Fibroblast of upper back skin (primary cell): ENCODE measurements around the gene PTPRZ1.
A peak's percentile ranks its signal among the peaks of the same experiment; 100 is the strongest.

Experiments used
- DNase-seq: peaks from one replicate; pipeline ENCODE4 v3.0.0-alpha.2; 2013

PTPRZ1 gene

DNA sequence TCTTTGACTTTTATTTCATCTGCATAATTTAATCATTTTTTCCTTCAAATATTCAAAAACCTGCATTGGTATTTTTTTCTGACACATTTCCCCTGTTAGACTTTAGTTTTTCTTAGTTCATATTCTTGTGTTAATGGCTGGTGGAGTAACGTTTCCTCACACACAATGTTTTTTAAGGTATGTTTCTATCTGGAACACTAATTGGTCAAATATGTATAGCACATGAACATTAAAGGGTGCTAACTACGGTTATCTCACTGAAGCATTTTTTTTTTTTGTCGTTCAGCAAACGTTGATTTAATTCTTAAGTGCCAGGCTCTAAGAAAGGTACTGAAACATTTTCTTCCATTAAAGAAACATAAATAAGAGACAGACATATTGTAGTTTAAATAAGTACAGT lies 87.7 kb downstream of the PTPRZ1 start:
- DNase-seq: no peak

DNA sequence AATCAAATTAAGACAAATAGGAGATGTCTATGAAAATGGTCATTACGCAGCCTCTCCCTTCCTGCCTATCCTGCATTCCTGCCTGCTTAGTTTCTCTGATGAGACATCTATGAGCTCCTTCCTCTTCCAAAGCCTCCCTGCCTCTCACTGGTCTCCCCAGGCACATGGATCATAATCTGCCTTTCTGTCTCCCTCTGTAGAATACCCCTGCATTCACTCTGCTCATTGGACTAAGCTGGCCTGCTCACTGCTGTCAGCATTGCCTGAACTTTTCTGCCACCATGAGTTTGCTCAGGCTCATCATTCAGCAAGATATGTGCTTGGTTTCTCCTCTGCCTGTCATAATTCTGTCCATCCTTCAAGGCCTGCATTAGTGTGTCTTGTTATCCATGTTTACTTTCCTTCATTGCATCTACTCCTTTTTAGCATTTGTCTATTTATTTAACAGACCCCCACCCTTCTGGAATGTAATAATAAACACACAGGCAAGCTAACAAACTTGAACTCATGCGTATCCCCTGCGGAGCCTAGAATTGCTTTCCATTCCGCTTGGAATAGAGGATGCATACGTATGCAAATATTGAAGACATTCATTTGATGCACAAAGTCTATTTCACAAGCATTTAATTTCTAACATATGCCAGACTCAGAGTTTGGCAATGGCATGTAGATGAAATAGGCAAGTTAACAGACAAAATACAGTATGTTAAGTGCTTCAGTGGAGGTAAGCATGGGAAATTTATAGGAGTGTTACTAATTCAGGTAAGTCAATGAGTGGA lies 88.3 kb downstream of the PTPRZ1 start:
- DNase-seq: peak; percentile 93

DNA sequence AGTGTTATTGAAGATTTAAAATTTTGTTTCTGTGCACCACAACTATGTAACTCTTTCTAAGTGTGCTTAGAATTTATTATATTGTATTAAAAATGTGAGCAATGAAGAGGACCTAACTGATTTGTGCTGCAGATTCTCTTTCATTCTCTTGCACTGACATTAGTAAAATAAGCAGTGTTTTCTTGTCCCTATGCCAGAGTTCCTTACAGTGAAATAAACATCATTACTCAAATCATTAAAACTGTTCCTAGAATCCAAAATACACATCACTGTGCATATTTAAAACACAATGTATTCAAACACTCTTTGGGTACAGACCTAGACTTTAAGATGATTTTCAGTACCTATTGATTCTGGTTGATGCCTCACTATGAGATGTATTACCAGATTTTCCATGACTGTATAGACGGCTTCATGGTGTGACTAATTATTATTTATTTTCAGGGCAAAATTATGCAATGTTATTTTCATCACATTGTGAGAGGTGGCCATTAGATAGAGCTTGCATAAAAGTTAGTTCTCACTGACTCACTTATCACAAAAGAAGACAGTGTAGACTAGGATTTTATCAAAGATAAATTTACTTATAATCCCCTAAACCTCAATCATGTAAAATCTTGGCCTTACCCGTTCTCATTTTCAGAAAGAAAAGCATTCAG lies 93.4 kb downstream of the PTPRZ1 start:
- DNase-seq: no peak

DNA sequence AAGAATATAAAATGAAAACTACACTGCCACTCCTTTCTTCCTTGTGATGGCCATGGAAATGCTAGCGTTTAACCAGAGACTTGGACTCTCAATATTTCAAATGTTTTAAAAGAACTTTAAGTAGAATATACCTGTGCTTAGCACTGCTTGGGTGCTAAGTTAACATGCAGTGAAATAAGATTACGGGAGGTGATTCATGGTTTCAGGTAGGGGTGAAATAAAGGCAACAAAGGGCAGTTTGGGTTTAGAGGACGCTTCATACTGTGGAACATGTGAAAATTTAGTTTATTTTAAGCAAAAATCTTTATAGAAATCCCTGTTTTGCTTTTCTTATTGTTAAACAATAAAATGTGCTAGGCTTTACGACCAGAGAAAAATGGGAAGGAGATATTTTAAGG lies 94.0 kb downstream of the PTPRZ1 start:
- no peak for DNase-seq

DNA sequence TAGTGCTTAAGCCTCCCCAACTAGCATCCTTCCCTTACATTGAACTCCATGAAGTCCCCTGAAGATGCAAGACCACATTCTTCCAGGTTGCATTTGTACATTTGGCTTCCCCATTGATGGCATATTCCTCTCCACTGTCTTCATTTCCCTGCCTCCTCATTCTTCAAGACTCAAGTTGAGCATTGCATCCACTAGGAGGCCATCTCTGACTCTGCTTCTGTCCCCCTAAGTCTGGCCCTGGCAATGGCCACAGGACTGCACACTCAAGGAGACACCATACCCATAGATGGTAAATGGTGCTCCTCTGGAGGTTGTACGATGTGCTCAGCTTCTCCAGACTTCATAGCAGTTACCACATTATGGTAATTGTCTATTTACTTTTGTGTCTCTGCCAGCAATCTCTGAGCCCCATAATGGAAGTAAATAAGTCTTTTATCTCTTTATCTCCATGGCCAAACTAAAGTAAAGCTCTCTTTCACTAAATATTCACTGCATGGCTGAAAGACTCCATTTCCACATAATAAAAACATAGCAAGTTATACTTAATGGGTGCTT lies 112.6 kb downstream of the PTPRZ1 start:
- DNase-seq: no peak

DNA sequence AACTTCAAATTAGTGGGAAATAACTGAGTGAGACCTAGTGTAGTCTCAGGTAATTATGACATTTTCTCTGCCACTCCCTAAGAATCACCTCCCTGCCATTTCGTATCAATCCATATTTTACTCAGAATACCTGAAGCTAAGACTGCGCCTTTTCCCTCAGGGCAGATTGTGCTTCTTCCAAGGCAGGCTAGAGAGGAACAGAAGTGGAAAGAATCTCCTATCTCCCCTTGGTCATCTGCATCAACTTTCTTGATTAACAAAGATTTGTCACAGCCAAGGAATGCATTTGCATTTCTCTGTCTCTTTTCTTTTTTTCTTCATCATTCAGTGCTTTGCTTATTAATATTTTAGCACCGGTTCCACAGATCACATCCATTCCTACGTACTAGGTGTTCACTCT lies 119.1 kb downstream of the PTPRZ1 start:
- DNase-seq: no peak

DNA sequence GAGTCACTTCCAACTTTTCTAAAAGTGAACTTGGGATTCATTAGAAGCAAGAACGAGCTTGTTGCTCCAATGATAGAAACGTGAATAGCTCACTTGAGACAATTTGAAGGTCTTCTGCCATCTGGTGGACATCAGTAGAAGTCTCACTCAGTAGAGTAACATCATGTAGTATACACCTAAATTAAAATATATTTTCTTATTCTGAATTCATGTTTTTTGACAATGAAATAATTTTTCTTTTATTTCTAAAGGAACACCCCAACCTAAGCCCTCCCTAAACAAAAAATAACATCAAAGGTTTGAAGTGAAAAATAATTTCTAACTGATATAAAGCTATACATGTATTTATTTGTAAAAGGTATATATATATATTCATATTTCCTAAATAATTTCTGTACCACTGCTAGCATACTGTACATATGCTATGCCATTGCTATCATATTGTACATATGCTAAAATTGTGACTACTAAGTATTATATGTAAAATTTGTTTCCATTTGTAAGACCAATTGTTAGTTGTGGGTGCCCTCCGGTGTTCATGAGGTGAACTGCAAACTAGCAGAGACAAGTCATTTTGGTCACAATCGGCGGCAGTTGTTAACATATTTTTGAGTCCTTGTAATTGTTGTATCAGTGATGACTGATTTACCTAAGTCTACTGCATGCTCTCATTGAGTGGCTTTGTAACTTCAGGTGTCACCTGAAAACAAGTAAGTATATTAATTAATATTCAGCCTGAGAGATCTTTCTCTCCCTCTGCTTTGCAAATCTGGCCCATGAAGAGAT lies 121.9 kb downstream of the PTPRZ1 start:
- peak; percentile 77 for DNase-seq

DNA sequence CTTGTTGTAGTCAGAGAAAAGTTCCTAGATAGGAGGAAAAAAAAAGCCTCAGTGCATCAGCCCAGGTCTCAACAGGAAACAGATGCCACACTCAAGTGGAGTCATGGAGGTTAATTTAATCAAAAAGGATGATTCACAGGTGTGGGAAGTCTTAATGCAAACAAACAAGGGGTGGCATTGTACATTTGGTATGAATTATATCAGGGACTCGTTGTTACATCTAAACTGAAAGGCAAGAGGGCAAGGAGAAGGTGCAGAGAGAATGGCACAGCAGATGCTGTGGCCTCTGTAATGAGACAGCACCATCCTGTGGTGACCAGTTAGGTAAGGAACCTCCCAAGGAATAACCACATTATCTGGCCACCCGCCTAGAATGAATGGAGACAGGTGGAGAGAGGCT lies 133.7 kb downstream of the PTPRZ1 start:
- DNase-seq: no peak

DNA sequence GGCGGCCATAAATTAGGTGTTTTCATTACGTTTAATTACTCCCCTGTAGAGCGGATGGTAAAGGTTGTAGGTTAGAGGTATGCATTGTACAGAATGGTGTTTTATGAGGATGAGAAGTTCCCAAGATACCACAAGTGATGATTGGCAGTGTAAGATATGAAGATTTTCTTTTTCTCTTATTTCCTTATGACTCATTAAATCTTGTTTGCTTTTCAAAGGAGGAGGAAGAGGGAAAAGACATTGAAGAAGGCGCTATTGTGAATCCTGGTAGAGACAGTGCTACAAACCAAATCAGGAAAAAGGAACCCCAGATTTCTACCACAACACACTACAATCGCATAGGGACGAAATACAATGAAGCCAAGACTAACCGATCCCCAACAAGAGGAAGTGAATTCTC lies 137.2 kb downstream of the PTPRZ1 start:
- DNase-seq: no peak

DNA sequence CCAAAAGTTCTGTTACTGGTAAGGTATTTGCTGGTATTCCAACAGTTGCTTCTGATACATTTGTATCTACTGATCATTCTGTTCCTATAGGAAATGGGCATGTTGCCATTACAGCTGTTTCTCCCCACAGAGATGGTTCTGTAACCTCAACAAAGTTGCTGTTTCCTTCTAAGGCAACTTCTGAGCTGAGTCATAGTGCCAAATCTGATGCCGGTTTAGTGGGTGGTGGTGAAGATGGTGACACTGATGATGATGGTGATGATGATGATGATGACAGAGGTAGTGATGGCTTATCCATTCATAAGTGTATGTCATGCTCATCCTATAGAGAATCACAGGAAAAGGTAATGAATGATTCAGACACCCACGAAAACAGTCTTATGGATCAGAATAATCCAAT lies 140.1 kb downstream of the PTPRZ1 start:
- peak; percentile 6 for DNase-seq

DNA sequence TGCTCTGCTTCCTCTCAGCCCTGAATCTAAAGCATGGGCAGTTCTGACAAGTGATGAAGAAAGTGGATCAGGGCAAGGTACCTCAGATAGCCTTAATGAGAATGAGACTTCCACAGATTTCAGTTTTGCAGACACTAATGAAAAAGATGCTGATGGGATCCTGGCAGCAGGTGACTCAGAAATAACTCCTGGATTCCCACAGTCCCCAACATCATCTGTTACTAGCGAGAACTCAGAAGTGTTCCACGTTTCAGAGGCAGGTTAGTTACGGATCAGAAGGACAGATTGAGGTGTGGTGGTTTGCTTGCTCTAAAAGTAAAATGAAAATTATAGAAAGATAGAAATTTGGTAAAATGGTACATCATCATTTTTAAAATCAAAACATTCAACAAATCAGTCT lies 140.7 kb downstream of the PTPRZ1 start:
- DNase-seq: no peak

DNA sequence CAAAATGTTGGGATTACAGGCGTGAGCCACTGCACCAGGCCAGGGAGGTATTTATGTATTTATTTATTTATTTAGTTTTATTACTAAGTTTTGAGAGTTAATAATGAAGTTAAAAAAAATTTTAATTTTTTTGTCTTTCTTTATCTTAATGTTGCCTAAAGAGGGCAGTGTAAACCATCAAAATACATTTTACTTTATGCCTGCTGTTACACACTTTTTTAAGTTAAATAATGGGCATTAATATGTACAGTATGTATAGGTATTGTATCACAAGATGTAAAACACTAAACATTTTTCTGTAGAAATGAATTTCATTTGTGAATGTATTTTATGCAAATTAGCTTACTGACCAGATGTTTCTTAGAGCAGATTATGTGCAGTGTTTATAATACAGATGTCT lies 141.7 kb downstream of the PTPRZ1 start:
- no peak for DNase-seq

DNA sequence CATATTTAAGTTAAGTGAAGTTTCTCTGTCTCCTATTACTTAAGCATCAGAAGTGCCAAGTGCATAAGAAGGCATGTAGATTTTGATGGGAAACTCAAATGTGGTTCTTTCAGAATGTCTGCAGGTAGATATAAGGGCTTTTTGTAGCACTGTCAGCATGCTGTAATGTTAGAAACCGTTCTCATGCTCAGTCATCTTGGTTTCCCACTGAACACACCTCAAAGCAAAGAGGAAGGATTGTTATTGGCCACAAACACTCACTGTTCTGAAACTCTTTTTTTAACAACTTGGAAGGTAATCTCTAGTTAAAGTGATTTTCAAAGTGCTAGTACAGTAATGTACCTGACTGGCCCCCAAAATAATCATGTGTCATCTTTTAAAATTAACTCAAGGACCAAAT lies 145.1 kb downstream of the PTPRZ1 start:
- no peak for DNase-seq

DNA sequence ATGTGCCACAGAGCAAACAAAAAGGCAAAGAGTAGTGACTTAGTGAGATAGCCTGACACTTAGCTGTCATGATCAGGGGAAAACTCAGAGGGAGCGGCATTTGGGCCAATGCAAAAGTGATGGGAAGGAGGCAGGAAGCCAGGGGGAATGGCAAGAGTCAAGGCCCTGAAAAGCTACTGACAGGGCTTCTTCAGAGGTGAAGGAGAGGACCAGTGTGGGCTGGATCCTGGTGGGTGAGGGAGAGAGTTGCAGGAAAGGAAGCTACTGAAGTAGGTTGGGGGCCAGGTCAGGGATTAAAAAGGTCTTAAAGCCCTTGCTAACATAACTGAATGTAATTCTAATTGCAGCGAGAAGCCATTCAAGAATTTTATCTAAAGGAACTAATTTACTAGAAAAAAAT lies 154.1 kb downstream of the PTPRZ1 start:
- DNase-seq: no peak

DNA sequence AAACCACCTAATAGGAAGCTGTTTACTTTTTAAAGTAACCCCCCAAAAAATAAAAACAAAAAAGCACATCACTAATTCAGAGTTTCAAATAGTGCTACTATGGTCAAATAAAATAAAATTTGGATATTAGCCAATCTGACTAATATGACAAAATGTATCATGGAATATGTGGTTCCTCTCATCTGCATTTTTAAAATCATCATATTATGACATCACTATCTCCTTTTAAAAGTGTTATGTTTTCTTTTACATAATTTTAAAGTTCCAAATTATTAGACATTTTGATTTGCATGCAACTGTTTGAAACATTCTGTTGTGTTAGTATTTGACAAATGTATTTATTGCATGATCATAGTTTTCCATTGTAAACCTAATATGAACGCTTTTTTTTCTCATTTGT lies 160.7 kb downstream of the PTPRZ1 start:
- DNase-seq: no peak

DNA sequence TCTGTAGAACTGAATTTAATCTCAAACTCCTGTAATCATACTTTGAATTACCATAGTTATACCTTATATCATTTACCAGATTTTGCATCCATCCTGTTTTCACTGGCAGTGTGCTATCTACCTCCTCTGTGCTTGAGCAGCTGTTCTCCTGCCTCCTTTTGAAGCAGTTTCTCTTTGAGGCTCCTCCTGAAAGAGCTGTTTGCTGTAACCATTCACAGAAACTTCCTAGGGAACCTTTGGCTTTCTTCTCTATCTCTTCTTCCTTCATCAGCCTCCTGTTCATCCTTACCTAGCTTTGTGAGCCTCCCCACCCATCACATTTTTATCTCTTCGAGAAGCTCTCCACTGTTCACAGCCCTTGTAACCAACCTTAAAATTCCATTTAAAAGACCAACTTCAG lies 162.9 kb downstream of the PTPRZ1 start:
- DNase-seq: no peak

DNA sequence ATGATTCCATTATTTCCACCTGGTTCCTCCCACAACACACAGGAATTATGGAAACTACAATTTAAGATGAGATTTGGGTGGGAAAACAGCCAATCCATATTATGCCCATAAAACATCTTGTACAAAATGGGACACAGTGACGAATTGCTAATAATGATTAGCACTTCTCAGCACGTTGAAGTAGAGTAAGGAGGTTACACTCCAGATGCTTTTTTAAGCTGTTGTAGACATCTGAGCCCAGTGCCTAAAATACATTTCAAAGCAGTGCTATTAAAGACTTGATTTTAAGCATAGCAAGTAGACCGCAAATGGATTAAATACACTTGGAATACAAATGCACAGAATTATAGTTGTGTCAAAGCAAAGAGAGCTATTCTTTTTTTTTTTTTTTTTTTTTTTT lies 165.2 kb downstream of the PTPRZ1 start:
- no peak for DNase-seq

DNA sequence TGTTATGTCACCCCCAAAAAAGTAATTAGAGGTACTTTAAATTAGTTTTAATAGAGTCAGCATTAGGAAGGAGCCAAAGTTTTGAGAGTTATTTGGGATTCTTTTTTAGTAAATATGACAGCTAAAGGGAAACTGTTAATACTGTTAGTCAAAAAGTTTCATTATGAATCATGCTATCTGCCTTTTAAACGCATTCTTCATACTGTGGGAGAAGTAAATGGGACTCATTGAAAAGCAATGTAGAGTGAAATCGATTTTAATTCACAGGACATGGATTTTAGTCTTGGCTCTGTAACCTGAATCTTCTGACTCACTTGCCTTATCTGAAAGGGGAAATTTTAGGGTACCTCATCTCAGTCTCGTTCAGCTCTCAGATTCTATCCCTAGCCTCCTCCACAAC lies 165.9 kb downstream of the PTPRZ1 start:
- peak; percentile 19 for DNase-seq

DNA sequence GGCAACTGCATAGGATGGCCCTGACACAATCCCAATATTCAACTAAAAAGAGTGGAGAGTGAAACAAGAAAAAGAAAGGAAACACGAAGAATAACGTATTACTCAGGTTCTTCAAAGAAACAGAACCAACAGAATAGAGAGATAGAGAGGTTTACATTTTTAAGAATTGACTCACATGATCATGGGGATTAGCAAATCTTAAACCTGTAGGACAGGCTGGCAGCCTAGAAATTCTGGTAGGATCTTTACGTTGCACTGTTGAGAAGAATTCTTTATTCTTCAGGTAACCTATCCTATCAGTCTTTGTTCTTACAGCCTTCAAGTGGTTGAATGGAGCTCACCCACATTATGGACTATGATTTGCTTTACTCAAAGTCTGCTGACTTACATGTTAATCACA lies 167.2 kb downstream of the PTPRZ1 start:
- no peak for DNase-seq

DNA sequence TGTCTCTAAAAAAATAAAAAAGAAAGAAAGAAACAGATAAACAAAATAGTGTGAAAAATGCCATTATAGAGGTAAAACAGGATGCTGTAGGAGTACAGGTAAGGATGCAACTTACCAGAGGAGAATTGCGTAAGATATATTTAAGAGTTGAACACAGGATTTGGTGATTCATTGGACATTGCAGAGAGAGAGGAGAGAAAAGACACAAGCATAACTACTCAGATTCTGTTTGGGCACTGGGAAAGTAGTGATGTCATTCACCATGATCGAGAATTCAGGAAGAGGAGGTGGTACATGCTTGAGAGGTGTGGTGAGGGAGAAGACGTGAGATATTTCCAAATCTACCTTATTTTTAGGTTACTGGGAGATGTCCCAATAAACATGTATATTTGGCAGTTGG lies 173.4 kb downstream of the PTPRZ1 start:
- DNase-seq: no peak

DNA sequence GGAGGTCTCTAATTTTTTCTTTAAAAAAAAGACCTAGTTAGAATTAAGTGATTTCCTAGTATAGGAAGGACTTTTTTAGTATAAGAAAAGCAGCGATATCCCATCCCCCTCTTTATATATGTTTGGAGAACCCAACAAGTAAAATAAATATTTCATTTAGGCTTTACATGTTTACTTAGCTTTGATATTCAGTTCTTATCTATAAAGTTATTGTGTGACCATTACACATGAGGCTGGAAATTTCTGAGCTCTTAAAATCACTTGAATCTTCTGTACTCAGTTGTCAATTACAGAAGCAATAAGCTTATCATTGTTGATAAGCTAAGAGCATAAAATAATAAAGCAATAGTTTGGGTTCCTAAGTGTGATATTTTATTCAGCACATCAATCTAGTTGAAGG lies 181.4 kb downstream of the PTPRZ1 start:
- DNase-seq: no peak

DNA sequence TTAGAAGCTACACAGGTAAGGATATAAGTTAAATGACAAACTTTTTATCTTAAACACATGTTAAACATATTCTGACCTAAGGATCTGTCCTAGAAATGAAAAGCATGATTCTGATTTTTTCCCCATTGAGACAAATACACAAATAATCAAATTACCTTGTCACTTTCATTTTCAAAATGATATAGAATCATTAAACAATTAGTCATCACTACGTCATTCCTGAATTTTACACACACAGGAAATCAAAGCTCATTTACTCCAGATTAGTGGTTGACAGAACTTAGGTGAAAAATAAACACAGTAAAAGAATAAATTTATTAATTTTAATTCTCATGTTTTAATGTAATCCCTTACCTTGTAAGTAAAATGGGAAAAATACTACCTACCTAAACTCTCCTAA lies 182.1 kb downstream of the PTPRZ1 start:
- DNase-seq: no peak

DNA sequence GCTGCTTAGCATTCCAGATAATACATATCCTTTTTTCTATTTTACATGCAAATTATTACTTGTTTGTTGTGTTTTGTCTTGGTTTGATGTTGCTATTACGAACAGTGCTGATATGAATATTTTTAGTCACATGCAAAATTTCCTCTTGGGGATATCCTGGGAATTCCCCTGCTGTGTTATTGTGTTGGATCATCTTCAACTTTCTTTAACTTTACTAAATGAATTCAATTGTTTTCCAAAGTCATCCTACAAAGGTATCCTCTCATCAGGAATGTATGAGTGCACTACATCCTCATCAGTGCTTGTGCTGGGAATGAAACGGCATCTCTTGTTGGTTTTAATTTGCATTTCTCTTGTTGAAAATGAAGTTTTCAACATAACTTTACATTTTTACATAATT lies 184.0 kb downstream of the PTPRZ1 start:
- no peak for DNase-seq

DNA sequence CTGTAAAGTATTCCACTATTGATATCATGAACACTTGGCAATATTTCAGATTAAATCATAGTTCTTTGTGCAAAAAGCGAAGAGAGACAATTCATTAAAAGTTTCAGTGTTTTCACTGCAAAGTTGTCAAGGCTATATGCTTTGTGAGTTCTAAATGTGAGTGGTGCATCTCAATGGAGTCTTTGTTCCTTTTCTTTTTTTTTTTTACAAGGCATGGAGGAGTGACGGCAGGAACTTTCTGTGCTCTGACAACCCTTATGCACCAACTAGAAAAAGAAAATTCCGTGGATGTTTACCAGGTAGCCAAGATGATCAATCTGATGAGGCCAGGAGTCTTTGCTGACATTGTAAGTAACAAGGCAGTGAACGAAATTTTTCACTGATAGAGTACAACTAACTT lies 186.6 kb downstream of the PTPRZ1 start:
- DNase-seq: no peak
